ENCODE data around the gene TCF19. TPM values are rescaled to one million over a fixed set of nuclear protein-coding genes. Genes with fewer than 3 reads are reported as not detected.
"Not testable (repeated sequence)": the region's sequence is repeated elsewhere in the genome, so short reads cannot be mapped to it uniquely, and the experiment has no call there.

Gene TCF19
- total and polyA plus RNA-seq, 4 experiments from 2014 or later, result 6.2 to 9.9 (median 7.9) TPM

- H3K9me3 Mint-ChIP-seq, result peaks cover 0 to 2% (median 0%) of the 10 kb centered on the region in 8 donors
- peaks cover 0 to 3% of the 10 kb centered on the region in 2 donors for H3K27me3 Mint-ChIP-seq
- H3K4me1 Mint-ChIP-seq, result peaks cover 41 to 72% (median 53%) of the 10 kb centered on the region in 4 donors
- peaks cover 22 to 37% of the 10 kb centered on the region in 2 donors for H3K36me3 Mint-ChIP-seq
- DNase-seq, result peak; percentile 93 to 99 (median 96)
- peak overlapping the region; percentile 96 for H3K27ac ChIP-seq (ENCODE audit: low read depth, low read length)
- intact Hi-C loops (cut with micrococcal nuclease), result loop anchor here (1.0 kb wide), 7 partner anchors 39 to 423 kb away; partner anchors contain the start of genes HLA-B, HLA-C, PRRC2A and TCF19
- peaks cover 47% of the 10 kb centered on the region for H3K4me1 ChIP-seq (ENCODE audit: insufficient read depth, low read length)
- ChIA-PET POLR2A (ENCODE audit: partially characterized antibody) (interaction anchor here (0.5 to 18.3 kb wide), 35 partner anchors 12 to 984 kb away, joined by 3 to 517 read pairs (median 6); partner anchors contain the start of genes CCHCR1, DDX39B, HLA-B and HLA-C), CTCF (ENCODE audit: partially characterized antibody) (interaction anchor here (0.7 to 9.8 kb wide), 18 partner anchors 10 to 169 kb away, joined by 3 to 184 read pairs (median 4); no protein-coding TSS in a partner anchor)
- no peaks in the 10 kb centered on the region for H3K36me3 ChIP-seq (ENCODE audit: insufficient read depth, low read length)
- H3K4me3 ChIP-seq (ENCODE audit: low read length in 2 of 2), result peak overlapping the region; percentile 62 to 99
- H3K27me3 ChIP-seq (ENCODE audit: insufficient read depth, low read length), result no peaks in the 10 kb centered on the region
- peak overlapping the region; percentile 87 to 96 (median 94) for H3K4me3 Mint-ChIP-seq
- no peaks in the 10 kb centered on the region for H3K9me3 ChIP-seq (ENCODE audit: control insufficient read depth in 1 of 2, low read length in 2 of 2)
- H3K27ac Mint-ChIP-seq, result peak overlapping the region; percentile 93 to 100 (median 99)
Measured at GRCh38 chr6:31197559-31198305, 39.3 kb downstream of the TCF19 start.

GRCh38 chr6:31199105-31199452 is 40.7 kb downstream of the TCF19 start:
- H3K4me1 ChIP-seq (ENCODE audit: insufficient read depth, low read length), result peaks cover 58% of the 10 kb centered on the region
- H3K27me3 ChIP-seq (ENCODE audit: insufficient read depth, low read length); H3K9me3 Mint-ChIP-seq; intact Hi-C loops (cut with micrococcal nuclease); H3K27me3 Mint-ChIP-seq; H3K36me3 ChIP-seq (ENCODE audit: insufficient read depth, low read length); DNase-seq; H3K9me3 ChIP-seq (ENCODE audit: control insufficient read depth in 1 of 2, low read length in 2 of 2): not testable (repeated sequence)
- Mint-ChIP-seq H3K4me3 (peak overlapping the region; percentile 87 to 96 (median 94)), H3K36me3 (peaks cover 21 to 38% of the 10 kb centered on the region in 2 donors), H3K27ac (peak overlapping the region; percentile 93 to 100 (median 99)), H3K4me1 (peaks cover 48 to 85% (median 64%) of the 10 kb centered on the region in 4 donors)
- peak overlapping the region in 1 of 2 donors; percentile 99 for H3K4me3 ChIP-seq (ENCODE audit: low read length in 2 of 2)
- peak overlapping the region; percentile 96 for H3K27ac ChIP-seq (ENCODE audit: low read depth, low read length)
- CTCF ChIA-PET (ENCODE audit: partially characterized antibody), result interaction anchor here (0.8 to 9.8 kb wide), 2 partner anchors 156 to 167 kb away, joined by 3 to 184 read pairs; no protein-coding TSS in a partner anchor
- POLR2A ChIA-PET (ENCODE audit: partially characterized antibody), result interaction anchor here (0.6 to 18.3 kb wide), 12 partner anchors 11 to 985 kb away, joined by 3 to 517 read pairs (median 20); partner anchors contain the start of genes HLA-B, HLA-C and LTB

- Mint-ChIP-seq H3K9me3 (peaks cover 0 to 2% (median 0%) of the 10 kb centered on the region in 8 donors), H3K27me3 (peaks cover 0 to 3% of the 10 kb centered on the region in 2 donors), H3K36me3 (peaks cover 9 to 25% of the 10 kb centered on the region in 2 donors), H3K4me3 (peak overlapping the region in 7 of 8 donors; percentile 21 to 81 (median 67)), H3K4me1 (peaks cover 42 to 75% (median 56%) of the 10 kb centered on the region in 4 donors), H3K27ac (peak overlapping the region; percentile 80 to 100 (median 97))
- no peaks in the 10 kb centered on the region for H3K27me3 ChIP-seq (ENCODE audit: insufficient read depth, low read length)
- CTCF ChIA-PET (ENCODE audit: partially characterized antibody), result interaction anchor here (0.9 to 2.2 kb wide), 6 partner anchors 10 to 240 kb away, joined by 3 to 17 read pairs (median 4); partner anchors contain the start of gene HLA-B
- peaks cover 59% of the 10 kb centered on the region for H3K4me1 ChIP-seq (ENCODE audit: insufficient read depth, low read length)
- H3K9me3 ChIP-seq (ENCODE audit: control insufficient read depth in 1 of 2, low read length in 2 of 2), result no peaks in the 10 kb centered on the region
- intact Hi-C loops (cut with micrococcal nuclease), result no loop called here
- H3K4me3 ChIP-seq (ENCODE audit: low read length in 2 of 2), result peak overlapping the region in 1 of 2 donors; percentile 31
- no peak for DNase-seq
- peak overlapping the region; percentile 76 for H3K27ac ChIP-seq (ENCODE audit: low read depth, low read length)
- POLR2A ChIA-PET (ENCODE audit: partially characterized antibody), result interaction anchor here (0.6 to 18.3 kb wide), 11 partner anchors 8 to 466 kb away, joined by 3 to 517 read pairs (median 4); partner anchors contain the start of genes HLA-B and HLA-C
- H3K36me3 ChIP-seq (ENCODE audit: insufficient read depth, low read length), result no peaks in the 10 kb centered on the region
Measured at GRCh38 chr6:31202259-31203166, 44.1 kb downstream of the TCF19 start.

- POLR2A ChIA-PET (ENCODE audit: partially characterized antibody), result interaction anchor here (0.6 to 18.3 kb wide), 14 partner anchors 9 to 632 kb away, joined by 3 to 517 read pairs (median 4); partner anchors contain the start of genes HLA-B and HLA-C
- peaks cover 59% of the 10 kb centered on the region for H3K4me1 ChIP-seq (ENCODE audit: insufficient read depth, low read length)
- Mint-ChIP-seq H3K36me3 (peaks cover 9 to 17% of the 10 kb centered on the region in 2 donors), H3K4me1 (peaks cover 46 to 72% (median 56%) of the 10 kb centered on the region in 4 donors), H3K4me3 (peak overlapping the region; percentile 81 to 99 (median 92)), H3K27me3 (no peaks in the 10 kb centered on the region), H3K27ac (peak overlapping the region; percentile 92 to 100 (median 97)), H3K9me3 (no peaks in the 10 kb centered on the region)
- intact Hi-C loops (cut with micrococcal nuclease), result no loop called here
- peak in 3 of 5 donors; percentile 48 to 86 (median 62) for DNase-seq
- no peaks in the 10 kb centered on the region for H3K9me3 ChIP-seq (ENCODE audit: control insufficient read depth in 1 of 2, low read length in 2 of 2)
- peak overlapping the region; percentile 76 for H3K27ac ChIP-seq (ENCODE audit: low read depth, low read length)
- H3K36me3 ChIP-seq (ENCODE audit: insufficient read depth, low read length), result no peaks in the 10 kb centered on the region
- CTCF ChIA-PET (ENCODE audit: partially characterized antibody), result interaction anchor here (0.9 to 2.2 kb wide), 6 partner anchors 9 to 239 kb away, joined by 3 to 17 read pairs (median 4); partner anchors contain the start of gene HLA-B
- H3K27me3 ChIP-seq (ENCODE audit: insufficient read depth, low read length), result no peaks in the 10 kb centered on the region
- H3K4me3 ChIP-seq (ENCODE audit: low read length in 2 of 2), result peak overlapping the region; percentile 60 to 66
Measured at GRCh38 chr6:31203345-31203979, 45.1 kb downstream of the TCF19 start.

DNA sequence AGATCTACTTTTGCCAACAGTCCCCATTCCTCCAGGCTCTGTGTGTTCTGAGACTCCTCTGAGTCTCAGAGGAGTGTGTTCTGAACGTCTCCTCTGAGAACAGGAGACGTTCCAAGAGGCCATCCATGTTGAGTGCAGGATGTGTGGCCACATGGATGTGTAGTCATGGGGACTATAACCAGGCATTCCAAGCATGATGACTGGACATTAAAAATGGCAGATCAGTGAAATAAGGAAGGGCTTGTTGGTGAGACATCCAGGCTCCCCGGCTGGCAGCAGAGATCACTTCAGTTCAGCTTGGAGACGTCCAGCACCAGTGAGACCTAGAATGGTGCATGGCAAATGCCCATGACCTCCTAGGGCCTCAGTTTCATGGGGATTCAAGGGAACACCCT is 46.4 kb downstream of the TCF19 start:
- peaks cover 48% of the 10 kb centered on the region for H3K4me1 ChIP-seq (ENCODE audit: insufficient read depth, low read length)
- peaks cover 9 to 11% of the 10 kb centered on the region in 2 donors for H3K36me3 Mint-ChIP-seq
- H3K9me3 Mint-ChIP-seq, result no peaks in the 10 kb centered on the region
- H3K27ac Mint-ChIP-seq, result peak overlapping the region; percentile 92 to 100 (median 97)
- peak overlapping the region in 1 of 2 donors; percentile 60 for H3K4me3 ChIP-seq (ENCODE audit: low read length in 2 of 2)
- POLR2A ChIA-PET (ENCODE audit: partially characterized antibody), result interaction anchor here (1.0 to 18.3 kb wide), 3 partner anchors 66 to 154 kb away, joined by 3 to 517 read pairs (median 80); partner anchors contain the start of genes HLA-B and HLA-C
- peaks cover 39 to 60% (median 46%) of the 10 kb centered on the region in 4 donors for H3K4me1 Mint-ChIP-seq
- DNase-seq, result no peak
- H3K27me3 ChIP-seq (ENCODE audit: insufficient read depth, low read length), result no peaks in the 10 kb centered on the region
- CTCF ChIA-PET (ENCODE audit: partially characterized antibody), result no interaction called here
- intact Hi-C loops (cut with micrococcal nuclease), result loop anchor here (1.0 kb wide), 1 partner anchor 68 kb away; the partner anchor contains the start of gene HLA-C
- peak overlapping the region; percentile 81 to 99 (median 92) for H3K4me3 Mint-ChIP-seq
- H3K27me3 Mint-ChIP-seq, result no peaks in the 10 kb centered on the region
- H3K36me3 ChIP-seq (ENCODE audit: insufficient read depth, low read length), result no peaks in the 10 kb centered on the region
- H3K9me3 ChIP-seq (ENCODE audit: control insufficient read depth in 1 of 2, low read length in 2 of 2), result no peaks in the 10 kb centered on the region
- peak overlapping the region; percentile 76 for H3K27ac ChIP-seq (ENCODE audit: low read depth, low read length)

DNA sequence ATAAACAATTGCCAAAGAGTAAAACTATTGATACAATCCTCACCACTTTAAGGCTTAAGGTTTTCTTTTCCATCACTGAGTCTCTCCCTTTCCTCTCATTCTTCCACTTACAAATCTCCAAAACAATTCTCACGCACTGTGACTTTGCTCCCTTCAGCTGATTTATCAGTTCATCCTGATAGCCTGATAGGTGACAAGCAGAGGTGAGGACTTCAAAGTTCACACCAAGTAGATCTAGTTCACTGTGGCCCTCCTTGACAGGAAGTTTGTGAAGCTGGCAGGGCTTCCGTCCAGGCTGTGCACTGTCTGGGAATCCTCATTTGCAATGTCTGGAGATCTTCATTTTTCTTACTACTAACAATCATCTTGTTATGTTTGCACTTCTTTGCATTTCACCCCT is 47.2 kb downstream of the TCF19 start:
- Histone ChIP-seq H3K4me1 (ENCODE audit: insufficient read depth, low read length) (peaks cover 39% of the 10 kb centered on the region), H3K27ac (ENCODE audit: low read depth, low read length) (no peak overlapping the region), H3K9me3 (ENCODE audit: control insufficient read depth in 1 of 2, low read length in 2 of 2) (no peaks in the 10 kb centered on the region), H3K4me3 (ENCODE audit: low read length in 2 of 2) (no peak overlapping the region), H3K36me3 (ENCODE audit: insufficient read depth, low read length) (no peaks in the 10 kb centered on the region), H3K27me3 (ENCODE audit: insufficient read depth, low read length) (no peaks in the 10 kb centered on the region)
- Mint-ChIP-seq H3K9me3 (no peaks in the 10 kb centered on the region), H3K27me3 (no peaks in the 10 kb centered on the region), H3K4me1 (peaks cover 34 to 52% (median 39%) of the 10 kb centered on the region in 4 donors), H3K36me3 (peaks cover 5 to 9% of the 10 kb centered on the region in 2 donors), H3K27ac (peak overlapping the region; percentile 47 to 87 (median 80)), H3K4me3 (peak overlapping the region in 6 of 8 donors; percentile 5 to 63 (median 60))
- DNase-seq, result no peak
- POLR2A ChIA-PET (ENCODE audit: partially characterized antibody), result interaction anchor here (1.0 to 18.3 kb wide), 3 partner anchors 65 to 153 kb away, joined by 3 to 517 read pairs (median 80); partner anchors contain the start of genes HLA-B and HLA-C
- intact Hi-C loops (cut with micrococcal nuclease), result no loop called here
- CTCF ChIA-PET (ENCODE audit: partially characterized antibody), result interaction anchor here (0.9 to 1.7 kb wide), 2 partner anchors 9 to 78 kb away, joined by 3 to 4 read pairs; no protein-coding TSS in a partner anchor

Data from CD4-positive, alpha-beta memory T cell (primary cell).